GM11168 (cell line): ENCODE data around the gene SLC9A6.
"Not testable (repeated sequence)": the region's sequence is repeated elsewhere in the genome, so short reads cannot be mapped to it uniquely, and the experiment has no call there.

Experiments used
- in situ Hi-C: fragments of 300-500 bp; cut with MboI; formaldehyde crosslinking; loops from one replicate; pipeline ENCODE4 v1.12.0; 2022; ENCODE audit warnings: low sequenced_read_pairs; ENCODE audit not compliant: unreplicated experiment

SLC9A6 gene

GRCh38 chrX:136057567-136057966 is 72.3 kb downstream of the SLC9A6 start:
- in situ Hi-C loops, result no loop called here

GRCh38 chrX:136059350-136059749 is 74.1 kb downstream of the SLC9A6 start:
- in situ Hi-C loops, result no loop called here

- in situ Hi-C loops, result no loop called here
Observed at GRCh38 chrX:136061286-136061685, 76.1 kb downstream of the SLC9A6 start.

GRCh38 chrX:136061696-136062095 is 76.5 kb downstream of the SLC9A6 start:
- in situ Hi-C loops, result no loop called here

GRCh38 chrX:136063340-136064079 is 78.3 kb downstream of the SLC9A6 start:
- in situ Hi-C loops, result no loop called here

- in situ Hi-C loops, result no loop called here
Observed at GRCh38 chrX:136064661-136065043, 79.4 kb downstream of the SLC9A6 start.

GRCh38 chrX:136065044-136065671 is 79.9 kb downstream of the SLC9A6 start:
- in situ Hi-C loops, result no loop called here

- in situ Hi-C loops, result no loop called here
Observed at GRCh38 chrX:136067097-136067496, 81.9 kb downstream of the SLC9A6 start.

- in situ Hi-C loops, result no loop called here
Observed at GRCh38 chrX:136067966-136068365, 82.7 kb downstream of the SLC9A6 start.

- in situ Hi-C loops, result no loop called here
Observed at GRCh38 chrX:136076942-136077341, 91.7 kb downstream of the SLC9A6 start.

GRCh38 chrX:136080766-136081165 is 95.5 kb downstream of the SLC9A6 start:
- in situ Hi-C loops, result no loop called here

- in situ Hi-C loops, result no loop called here
Observed at GRCh38 chrX:136086521-136086920, 101.3 kb downstream of the SLC9A6 start.

GRCh38 chrX:136091898-136092297 is 106.7 kb downstream of the SLC9A6 start:
- in situ Hi-C loops, result not testable (repeated sequence)

GRCh38 chrX:136094962-136095361 is 109.7 kb downstream of the SLC9A6 start:
- in situ Hi-C loops, result no loop called here
